Body of pancreas (tissue), 4 donors: ENCODE results near the gene DSCAM.

Source experiments
- POLR2A ChIP-seq, 3 donors: fragments of 450-650 bp; IDR thresholded peaks; one replicate each; pipeline ENCODE4 v1.6.1; 2016; ENCODE audit warnings: antibody characterized with exemption in 3 of 3, mild to moderate bottlenecking in 2 of 3
- TF ChIP-seq, protein P1 (sequence below), 7 experiments: fragments of 450-650 bp in 4 of 7; fragments of 200-600 bp in 3 of 7; sonication (generic) in 3 of 7; IDR thresholded peaks; one replicate each; pipeline ENCODE4 v1.5.1; 2016 to 2019; ENCODE audit warnings: antibody characterized with exemption in 7 of 7

DNA sequence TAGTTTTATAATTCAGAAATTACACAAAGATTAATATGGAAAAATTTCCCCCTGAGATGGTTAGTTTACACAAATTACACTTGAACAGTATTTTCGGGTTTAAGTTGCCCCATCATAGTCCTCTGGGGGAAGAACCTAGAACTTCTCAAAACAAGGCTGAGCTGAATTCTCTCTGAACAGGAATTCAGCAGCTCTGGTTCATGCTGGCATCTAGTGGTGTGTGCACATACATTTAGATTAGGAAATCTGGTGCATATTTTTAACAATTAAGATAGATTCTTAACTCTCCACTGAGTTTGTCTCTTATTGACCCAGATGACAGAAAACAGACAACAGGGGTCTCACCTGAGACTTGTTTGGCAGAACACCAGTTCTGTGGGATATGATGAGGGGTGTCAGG lies 410.7 kb downstream of the DSCAM start:
- TF ChIP-seq, protein P1, sequence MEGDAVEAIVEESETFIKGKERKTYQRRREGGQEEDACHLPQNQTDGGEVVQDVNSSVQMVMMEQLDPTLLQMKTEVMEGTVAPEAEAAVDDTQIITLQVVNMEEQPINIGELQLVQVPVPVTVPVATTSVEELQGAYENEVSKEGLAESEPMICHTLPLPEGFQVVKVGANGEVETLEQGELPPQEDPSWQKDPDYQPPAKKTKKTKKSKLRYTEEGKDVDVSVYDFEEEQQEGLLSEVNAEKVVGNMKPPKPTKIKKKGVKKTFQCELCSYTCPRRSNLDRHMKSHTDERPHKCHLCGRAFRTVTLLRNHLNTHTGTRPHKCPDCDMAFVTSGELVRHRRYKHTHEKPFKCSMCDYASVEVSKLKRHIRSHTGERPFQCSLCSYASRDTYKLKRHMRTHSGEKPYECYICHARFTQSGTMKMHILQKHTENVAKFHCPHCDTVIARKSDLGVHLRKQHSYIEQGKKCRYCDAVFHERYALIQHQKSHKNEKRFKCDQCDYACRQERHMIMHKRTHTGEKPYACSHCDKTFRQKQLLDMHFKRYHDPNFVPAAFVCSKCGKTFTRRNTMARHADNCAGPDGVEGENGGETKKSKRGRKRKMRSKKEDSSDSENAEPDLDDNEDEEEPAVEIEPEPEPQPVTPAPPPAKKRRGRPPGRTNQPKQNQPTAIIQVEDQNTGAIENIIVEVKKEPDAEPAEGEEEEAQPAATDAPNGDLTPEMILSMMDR (IDR thresholded peaks at IDR 0.05), result no peak
- TF ChIP-seq POLR2A (IDR thresholded peaks at IDR 0.05), result no peak
